Caco-2 (cell line): ENCODE measurements around the gene SLC9A2. TPM values are rescaled to one million over a fixed set of nuclear protein-coding genes. Genes with fewer than 3 reads are reported as not detected.

Source experiments
- BruUV-seq: library from RNA; stranded (reverse); fragments of 400-500 nt; replicated peaks from 2 replicates; lab custom pipeline; 2021; lab: Mats Ljungman, UMichigan
- CTCF ChIA-PET: fragments of 300-600 bp; sonication (Branson Sonifier 250); formaldehyde crosslinking; loops from one replicate; lab custom pipeline; 2022; ENCODE audit warnings: antibody characterized with exemption; lab: Charles Lee
- POLR2A ChIA-PET: fragments of 300-600 bp; sonication (Branson Sonifier 250); formaldehyde crosslinking; loops from one replicate; lab custom pipeline; 2022; ENCODE audit warnings: antibody characterized with exemption; lab: Charles Lee
- DNase-seq, 2 experiments: peaks; one replicate each; pipeline versions ENCODE4 v3.0.0 to v3.0.0-alpha.2; 2020 to 2022
- H3K27me3 ChIP-seq: replicated peaks from 2 replicates; pipeline ENCODE4 v1.6.0; 2011; ENCODE audit warnings: low read length; ENCODE audit not compliant: control insufficient read depth, insufficient read depth
- H3K36me3 ChIP-seq: 2 replicates; pipeline ENCODE4 v1.5.1; 2011; ENCODE audit warnings: low read length; ENCODE audit not compliant: control insufficient read depth, insufficient read depth
- H3K4me1 ChIP-seq: fragments of 250-450 bp; sonication (Bioruptor Pico); 2 replicates; pipeline ENCODE4 v1.5.1; 2020; ENCODE audit warnings: mild to moderate bottlenecking
- H3K4me3 ChIP-seq: 2 replicates; pipeline ENCODE4 v1.5.1; 2011; ENCODE audit warnings: low read depth, mild to moderate bottlenecking, control low read depth, low read length
- H3K9me3 ChIP-seq: fragments of 250-450 bp; sonication (Bioruptor Pico); 2 replicates; pipeline ENCODE4 v1.5.1; 2020; ENCODE audit warnings: mild to moderate bottlenecking, moderate library complexity
- H3K27ac Mint-ChIP-seq: one replicate; pipeline ENCODE4 v1.8.0; 2022; ENCODE audit warnings: mixed read lengths; ENCODE audit not compliant: unreplicated experiment
- H3K27me3 Mint-ChIP-seq: one replicate; pipeline ENCODE4 v1.8.0; 2022; ENCODE audit warnings: mixed read lengths; ENCODE audit not compliant: insufficient read depth, unreplicated experiment
- H3K36me3 Mint-ChIP-seq: one replicate; pipeline ENCODE4 v1.8.0; 2022; ENCODE audit warnings: mild to moderate bottlenecking, mixed read lengths; ENCODE audit not compliant: insufficient read depth, unreplicated experiment
- H3K4me1 Mint-ChIP-seq: one replicate; pipeline ENCODE4 v1.8.0; 2022; ENCODE audit warnings: low read depth, mixed read lengths; ENCODE audit not compliant: unreplicated experiment
- H3K4me3 Mint-ChIP-seq: one replicate; pipeline ENCODE4 v1.8.0; 2022; ENCODE audit warnings: mild to moderate bottlenecking, moderate library complexity, mixed read lengths; ENCODE audit not compliant: unreplicated experiment
- H3K9me3 Mint-ChIP-seq: one replicate; pipeline ENCODE4 v1.8.0; 2022; ENCODE audit warnings: mixed read lengths; ENCODE audit not compliant: unreplicated experiment
- CTCF ChIP-seq, 2 experiments: fragments of 200-600 bp in 1 of 2; IDR thresholded peaks; 1 replicate in 1 of 2; 2 replicates in 1 of 2; pipeline versions ENCODE4 v1.5.1 to v1.8.0; 2011 to 2022; ENCODE audit warnings: antibody characterized with exemption in 1 of 2, control low read depth in 1 of 2, inconsistent platforms in 1 of 2, low read depth in 1 of 2, low read length in 1 of 2, mild to moderate bottlenecking in 1 of 2, moderate library complexity in 1 of 2; ENCODE audit not compliant: insufficient read depth in 1 of 2, severe bottlenecking in 1 of 2, unreplicated experiment in 1 of 2
- intact Hi-C: fragments of 100-400 bp; cut with micrococcal nuclease; formaldehyde crosslinking; loops from one replicate; pipeline ENCODE4 v1.10.0; 2022; ENCODE audit not compliant: unreplicated experiment
- total RNA-seq: library from RNA; stranded (reverse); gene quantifications from 2 replicates; pipeline ENCODE4 v1.2.3, GENCODE V29; 2022

SLC9A2 gene
- total RNA-seq, 1 experiment from 2014 or later, result 14.4 TPM

DNA sequence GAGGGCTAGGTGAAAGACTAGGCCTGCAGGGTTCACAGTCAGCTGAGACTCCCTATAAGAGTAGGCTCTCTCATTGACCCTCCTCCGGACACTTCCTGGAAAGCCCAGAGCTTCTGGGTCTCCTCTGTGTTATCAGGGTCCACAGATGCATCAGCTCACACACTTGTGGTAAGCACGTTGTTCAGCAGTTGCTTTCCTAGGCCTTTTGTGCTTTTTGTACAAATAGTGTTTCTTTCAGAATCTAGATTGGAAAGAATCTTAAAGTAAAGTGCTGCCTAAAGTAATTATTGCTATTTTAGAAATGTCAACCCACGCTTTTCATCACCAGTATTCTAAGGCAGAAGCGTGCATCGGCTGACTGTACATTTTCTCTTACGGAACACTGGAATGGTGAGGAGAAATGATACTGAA is 15.5 kb downstream of the SLC9A2 start:
- POLR2A ChIA-PET, result no interaction called here

DNA sequence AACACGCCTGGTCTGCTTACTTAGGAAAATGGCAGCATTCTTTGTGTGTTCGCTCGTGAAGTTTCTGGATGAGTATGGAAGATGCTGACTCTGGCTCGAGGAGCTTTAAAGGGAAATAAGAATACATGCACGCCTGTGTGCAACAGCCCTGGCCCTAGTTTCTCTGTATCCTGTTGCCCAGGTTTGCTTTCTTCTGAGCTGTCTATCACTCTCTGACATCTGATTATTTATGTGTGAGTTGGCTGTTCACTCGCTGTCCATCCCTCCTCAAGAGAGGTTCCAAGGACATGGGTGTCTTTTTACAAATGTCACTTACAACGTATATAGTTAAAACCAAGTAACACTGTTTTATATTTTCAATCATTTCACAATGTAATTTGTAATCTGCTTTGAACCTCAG is 16.0 kb downstream of the SLC9A2 start:
- no peak for DNase-seq
- no peak overlapping the region for H3K4me3 Mint-ChIP-seq
- Histone ChIP-seq H3K27me3 (no peaks in the 10 kb centered on the region), H3K9me3 (no peaks in the 10 kb centered on the region), H3K36me3 (no peaks in the 10 kb centered on the region), H3K4me3 (no peak overlapping the region), H3K4me1 (peaks cover 10% of the 10 kb centered on the region)
- H3K36me3 Mint-ChIP-seq, result no peaks in the 10 kb centered on the region
- POLR2A ChIA-PET, result no interaction called here
- CTCF ChIA-PET, result interaction anchor here (0.9 to 1.4 kb wide), 2 partner anchors 18 to 183 kb away, joined by 3 read pairs; no protein-coding TSS in a partner anchor
- no peaks in the 10 kb centered on the region for H3K9me3 Mint-ChIP-seq
- H3K27ac Mint-ChIP-seq, result no peak overlapping the region
- intact Hi-C loops, result no loop called here
- H3K27me3 Mint-ChIP-seq, result no peaks in the 10 kb centered on the region
- peaks cover 25% of the 10 kb centered on the region for H3K4me1 Mint-ChIP-seq
- no peak for TF ChIP-seq CTCF (IDR thresholded peaks at IDR 0.05; ENCODE audit: insufficient read depth in 1 of 2, low read depth in 1 of 2, low read length in 1 of 2, severe bottlenecking in 1 of 2, unreplicated experiment in 1 of 2)
- BruUV-seq, result no TSS peak

More for the DNA sequence above, 15.5 kb downstream of the SLC9A2 start:
- intact Hi-C loops, result no loop called here
- H3K4me3 Mint-ChIP-seq, result no peak overlapping the region
- H3K4me3 ChIP-seq, result no peak overlapping the region
- H3K27me3 Mint-ChIP-seq, result no peaks in the 10 kb centered on the region
- no peak for DNase-seq
- H3K9me3 Mint-ChIP-seq, result no peaks in the 10 kb centered on the region
- H3K36me3 ChIP-seq, result no peaks in the 10 kb centered on the region
- peaks cover 10% of the 10 kb centered on the region for H3K4me1 ChIP-seq
- no peaks in the 10 kb centered on the region for H3K27me3 ChIP-seq
- no peaks in the 10 kb centered on the region for H3K9me3 ChIP-seq
- H3K36me3 Mint-ChIP-seq, result no peaks in the 10 kb centered on the region
- no TSS peak for BruUV-seq
- no peak for TF ChIP-seq CTCF (IDR thresholded peaks at IDR 0.05; ENCODE audit: insufficient read depth in 1 of 2, low read depth in 1 of 2, low read length in 1 of 2, severe bottlenecking in 1 of 2, unreplicated experiment in 1 of 2)
- peaks cover 29% of the 10 kb centered on the region for H3K4me1 Mint-ChIP-seq
- CTCF ChIA-PET, result interaction anchor here (1.4 kb wide), 1 partner anchor 183 kb away, joined by 3 read pairs; no protein-coding TSS in a partner anchor
- no peak overlapping the region for H3K27ac Mint-ChIP-seq

- no peak overlapping the region for H3K4me3 Mint-ChIP-seq
- POLR2A ChIA-PET, result no interaction called here
- no peaks in the 10 kb centered on the region for H3K9me3 Mint-ChIP-seq
- intact Hi-C loops, result no loop called here
- Histone ChIP-seq H3K9me3 (no peaks in the 10 kb centered on the region), H3K4me1 (peaks cover 10% of the 10 kb centered on the region), H3K36me3 (no peaks in the 10 kb centered on the region), H3K4me3 (no peak overlapping the region), H3K27me3 (no peaks in the 10 kb centered on the region)
- H3K4me1 Mint-ChIP-seq, result peaks cover 21% of the 10 kb centered on the region
- H3K36me3 Mint-ChIP-seq, result no peaks in the 10 kb centered on the region
- BruUV-seq, result no TSS peak
- no peaks in the 10 kb centered on the region for H3K27me3 Mint-ChIP-seq
- no peak overlapping the region for H3K27ac Mint-ChIP-seq
- CTCF ChIA-PET, result interaction anchor here (0.7 to 1.8 kb wide), 4 partner anchors 21 to 395 kb away, joined by 3 to 5 read pairs (median 3); no protein-coding TSS in a partner anchor
- no peak for TF ChIP-seq CTCF (IDR thresholded peaks at IDR 0.05; ENCODE audit: insufficient read depth in 1 of 2, low read depth in 1 of 2, low read length in 1 of 2, severe bottlenecking in 1 of 2, unreplicated experiment in 1 of 2)
- DNase-seq, result no peak
Measured at GRCh38 chr2:102636283-102636907, 17.0 kb downstream of the SLC9A2 start.
